ENCODE data around the gene PGC.
A peak's percentile ranks its signal among the peaks of the same experiment; 100 is the strongest.

Gene PGC

GRCh38 chr6:41747256-41748101 is at the start of gene PGC:
TSS of gene PGC (minus strand) at chr6:41747397. CDS start at chr6:41747334, 63 bp downstream.
- no peak for DNase-seq (ENCODE audit: low spot score)

DNA sequence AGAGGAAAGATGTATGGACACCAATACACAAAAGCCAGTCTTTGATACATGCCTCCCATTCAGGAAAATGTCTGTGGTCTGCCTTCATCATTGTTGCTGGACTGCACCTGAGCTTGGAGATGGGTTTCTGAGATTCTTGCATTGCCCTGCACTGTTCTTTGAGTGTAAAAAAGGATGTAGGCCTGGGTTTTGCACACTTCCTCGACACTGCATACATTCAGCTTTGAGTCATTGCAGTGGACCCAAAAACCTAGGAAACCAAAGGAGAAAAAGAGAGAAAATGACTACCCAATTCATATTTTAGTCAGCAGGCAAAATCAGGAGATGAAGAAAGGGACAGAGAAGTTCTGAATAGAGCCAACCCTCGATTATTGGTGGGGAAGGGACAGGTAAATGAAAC is 49.3 kb upstream of the PGC start:
- no peak for DNase-seq (ENCODE audit: low spot score)

- DNase-seq (ENCODE audit: low spot score): no peak
Measured at GRCh38 chr6:41791984-41792383, 44.8 kb upstream of the PGC start.

- DNase-seq (ENCODE audit: low spot score): no peak
Measured at GRCh38 chr6:41791305-41791704, 44.1 kb upstream of the PGC start.

- DNase-seq (ENCODE audit: low spot score): no peak
Measured at GRCh38 chr6:41790045-41790444, 42.8 kb upstream of the PGC start.

GRCh38 chr6:41789390-41789724 is 42.2 kb upstream of the PGC start:
- no peak for DNase-seq (ENCODE audit: low spot score)

- DNase-seq (ENCODE audit: low spot score): peak; percentile 93
Measured at GRCh38 chr6:41787219-41787917, 40.2 kb upstream of the PGC start, which contains the start of gene TOMM6. TSS of gene TOMM6 (plus strand) at chr6:41787694. CDS start at chr6:41787698, 4 bp downstream.

DNA sequence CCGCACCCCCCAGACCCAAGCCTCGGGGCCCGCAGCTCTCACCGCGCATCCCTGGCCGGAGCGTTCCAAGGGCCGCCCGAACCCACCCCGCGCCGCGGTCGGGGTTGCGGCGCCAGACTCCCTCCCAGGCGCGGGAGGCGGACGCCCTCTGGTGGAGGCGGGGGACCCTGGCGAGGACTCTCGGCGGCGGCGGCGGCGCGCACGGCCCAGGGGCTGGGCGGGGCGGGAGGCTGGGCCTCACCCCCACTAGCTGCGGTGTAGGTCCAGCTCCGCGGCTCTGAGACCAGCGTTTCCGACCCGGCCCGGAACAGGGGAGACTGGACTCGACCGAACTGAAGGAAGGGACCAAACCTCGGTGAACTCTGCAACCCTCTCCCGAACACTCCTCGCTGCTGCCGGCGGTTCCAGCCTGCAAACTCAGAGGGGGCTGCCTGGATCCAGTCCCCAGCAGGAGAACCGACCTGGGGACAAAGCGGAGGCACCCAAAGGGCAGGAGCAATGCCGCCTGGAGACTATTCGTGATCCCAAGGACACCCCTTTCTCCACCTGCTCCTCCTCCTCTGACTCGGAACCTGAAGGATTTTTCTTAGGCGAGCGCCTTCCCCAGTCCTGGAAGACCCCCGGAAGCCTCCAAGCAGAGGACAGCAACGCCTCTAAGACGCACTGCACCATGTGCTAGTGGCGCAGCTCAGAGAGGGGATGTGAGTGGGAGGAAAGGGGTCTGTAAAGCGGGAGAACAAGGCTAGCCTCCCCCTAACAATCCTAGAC is 39.4 kb upstream of the PGC start:
- peak; percentile 89 for DNase-seq (ENCODE audit: low spot score)

DNA sequence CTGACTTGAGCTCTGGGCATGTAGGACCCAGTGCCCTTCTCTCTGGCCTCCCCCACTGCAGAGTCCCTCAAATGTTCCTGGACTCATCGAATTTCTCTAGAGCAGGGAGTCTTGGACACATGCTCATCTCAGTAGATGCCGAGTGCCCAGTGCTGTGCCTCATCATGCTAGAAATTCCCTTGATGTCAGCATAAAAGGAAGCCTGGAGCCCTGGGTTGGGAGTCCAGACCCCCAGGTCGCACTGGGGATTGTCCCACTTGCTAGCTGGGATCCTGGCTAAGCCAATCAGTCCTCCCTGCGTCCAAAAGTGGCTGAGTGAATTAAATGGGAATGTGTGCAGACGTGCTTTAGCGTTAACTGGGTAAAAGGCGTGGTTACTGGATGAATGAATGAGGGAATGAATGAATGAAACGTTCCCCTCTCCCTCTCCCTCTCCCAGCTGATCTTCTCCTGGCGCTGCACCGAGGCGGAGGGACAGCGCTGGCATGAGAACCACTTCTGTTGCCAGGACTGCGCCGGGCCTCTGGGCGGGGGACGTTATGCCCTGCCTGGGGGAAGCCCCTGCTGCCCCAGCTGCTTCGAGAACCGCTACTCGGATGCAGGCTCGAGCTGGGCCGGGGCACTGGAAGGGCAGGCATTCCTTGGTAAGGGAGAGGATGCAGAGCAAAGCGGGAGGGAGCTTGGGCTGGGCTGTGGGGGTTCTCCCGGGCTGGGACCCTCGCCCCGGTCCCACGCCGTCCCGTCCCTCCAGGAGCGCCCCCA is 38.7 kb upstream of the PGC start:
- no peak for DNase-seq (ENCODE audit: low spot score)

GRCh38 chr6:41785254-41785653 is 38.1 kb upstream of the PGC start:
- no peak for DNase-seq (ENCODE audit: low spot score)

DNA sequence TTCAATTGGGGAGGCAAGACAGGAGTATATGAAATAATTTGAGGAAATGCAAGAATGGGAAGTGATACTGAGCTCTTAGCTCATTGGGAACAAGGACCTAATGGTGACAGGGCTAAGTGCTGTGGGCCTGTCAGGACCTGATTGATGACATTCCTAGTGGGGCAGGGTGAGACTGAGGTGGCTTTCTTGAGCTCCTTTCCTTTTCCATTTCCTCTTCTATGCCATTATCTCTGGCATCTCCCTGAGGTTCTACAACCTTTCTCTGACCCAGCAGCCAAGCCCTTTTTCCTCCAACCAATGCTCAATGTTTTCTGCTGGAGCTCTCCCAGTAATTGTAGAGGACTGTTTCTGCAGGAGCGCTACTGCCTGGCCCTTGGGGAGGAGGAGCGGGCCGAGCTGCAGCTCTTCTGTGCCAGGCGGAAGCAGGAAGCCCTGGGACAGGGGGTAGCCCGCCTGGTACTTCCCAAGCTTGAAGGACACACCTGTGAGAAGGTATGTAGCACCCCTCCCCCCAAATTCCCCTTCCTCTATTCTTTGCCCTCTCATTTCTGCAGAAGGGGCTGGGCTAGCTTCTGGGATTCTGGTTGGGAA is 37.5 kb upstream of the PGC start:
- DNase-seq (ENCODE audit: low spot score): no peak

- DNase-seq (ENCODE audit: low spot score): no peak
Measured at GRCh38 chr6:41783106-41783780, 36.0 kb upstream of the PGC start.

DNA sequence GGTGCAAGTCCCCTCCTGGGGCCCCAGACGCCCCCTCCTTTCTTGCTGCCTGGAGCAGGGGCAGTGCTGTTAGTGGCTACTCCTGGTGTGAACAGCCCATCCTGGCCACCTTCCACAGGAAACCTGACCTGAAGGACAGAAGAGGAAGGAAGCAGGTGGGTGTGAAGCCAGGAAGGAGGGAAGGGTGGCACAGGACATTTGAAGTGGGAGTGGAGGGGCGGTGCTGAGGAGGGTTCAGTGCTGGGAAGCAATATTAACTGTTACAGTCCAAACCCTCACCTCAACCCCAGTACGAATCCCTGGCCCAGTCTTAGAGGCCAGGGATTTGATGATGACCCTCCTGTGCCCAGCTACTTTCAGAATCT is 34.2 kb upstream of the PGC start:
- no peak for DNase-seq (ENCODE audit: low spot score)

- DNase-seq (ENCODE audit: low spot score): no peak
Measured at GRCh38 chr6:41780551-41781365, 33.6 kb upstream of the PGC start, which contains the start of gene PRICKLE4. TSS of gene PRICKLE4 (plus strand) at chr6:41780782. CDS start at chr6:41783474, 2,692 bp downstream.

- peak; percentile 98 for DNase-seq (ENCODE audit: low spot score)
Measured at GRCh38 chr6:41779788-41780550, 32.8 kb upstream of the PGC start, which contains the start of gene FRS3. TSS of gene FRS3 (minus strand) at chr6:41779900. CDS start at chr6:41776987, 2,913 bp downstream.

GRCh38 chr6:41779336-41779735 is 32.1 kb upstream of the PGC start:
- no peak for DNase-seq (ENCODE audit: low spot score)

- DNase-seq (ENCODE audit: low spot score): no peak
Measured at GRCh38 chr6:41778895-41779294, 31.7 kb upstream of the PGC start.

- DNase-seq (ENCODE audit: low spot score): no peak
Measured at GRCh38 chr6:41777551-41778285, 30.5 kb upstream of the PGC start.

Measured in putamen (tissue), 1 donor.